Lower leg skin (tissue), 3 donors: Measurements from ENCODE around the gene PNKD.

Experiments used
- POLR2A ChIP-seq, 2 donors: fragments of 450-650 bp; IDR thresholded peaks; one replicate each; pipeline ENCODE4 v1.6.1; 2016 to 2017; ENCODE audit warnings: antibody characterized with exemption in 2 of 2, mild to moderate bottlenecking in 1 of 2, moderate library complexity in 1 of 2
- TF ChIP-seq, protein P1 (sequence below), 3 donors: fragments of 450-650 bp; IDR thresholded peaks; one replicate each; pipeline ENCODE4 v1.5.1; 2016; ENCODE audit warnings: antibody characterized with exemption in 3 of 3, mild to moderate bottlenecking in 3 of 3, moderate library complexity in 2 of 3

DNA sequence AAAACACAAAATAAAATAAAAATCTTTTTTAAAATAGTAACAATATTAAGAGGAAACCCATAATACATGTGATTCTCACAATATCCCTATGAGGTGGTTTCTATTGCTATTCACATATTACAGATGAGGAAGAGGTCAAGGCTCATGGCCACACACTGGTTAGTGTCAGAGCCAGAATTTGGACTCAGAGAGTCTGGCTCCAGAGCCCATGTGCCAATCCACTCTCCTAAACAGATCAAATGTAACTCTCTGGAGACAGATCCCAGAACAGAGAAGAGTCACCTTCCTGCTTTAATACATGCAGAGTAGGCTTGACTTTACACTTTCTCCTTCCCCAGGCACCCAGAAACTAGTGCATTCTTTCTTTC lies 101.6 kb downstream of the PNKD start:
- TF ChIP-seq, protein P1, sequence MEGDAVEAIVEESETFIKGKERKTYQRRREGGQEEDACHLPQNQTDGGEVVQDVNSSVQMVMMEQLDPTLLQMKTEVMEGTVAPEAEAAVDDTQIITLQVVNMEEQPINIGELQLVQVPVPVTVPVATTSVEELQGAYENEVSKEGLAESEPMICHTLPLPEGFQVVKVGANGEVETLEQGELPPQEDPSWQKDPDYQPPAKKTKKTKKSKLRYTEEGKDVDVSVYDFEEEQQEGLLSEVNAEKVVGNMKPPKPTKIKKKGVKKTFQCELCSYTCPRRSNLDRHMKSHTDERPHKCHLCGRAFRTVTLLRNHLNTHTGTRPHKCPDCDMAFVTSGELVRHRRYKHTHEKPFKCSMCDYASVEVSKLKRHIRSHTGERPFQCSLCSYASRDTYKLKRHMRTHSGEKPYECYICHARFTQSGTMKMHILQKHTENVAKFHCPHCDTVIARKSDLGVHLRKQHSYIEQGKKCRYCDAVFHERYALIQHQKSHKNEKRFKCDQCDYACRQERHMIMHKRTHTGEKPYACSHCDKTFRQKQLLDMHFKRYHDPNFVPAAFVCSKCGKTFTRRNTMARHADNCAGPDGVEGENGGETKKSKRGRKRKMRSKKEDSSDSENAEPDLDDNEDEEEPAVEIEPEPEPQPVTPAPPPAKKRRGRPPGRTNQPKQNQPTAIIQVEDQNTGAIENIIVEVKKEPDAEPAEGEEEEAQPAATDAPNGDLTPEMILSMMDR (IDR thresholded peaks at IDR 0.05), result no peak
- no peak for TF ChIP-seq POLR2A (IDR thresholded peaks at IDR 0.05)
